Activated naive CD8-positive, alpha-beta T cell treated with anti-CD3 and anti-CD28 coated beads, Interleukin-2, amount 50 U/mL, for 16 hours (primary cell): ENCODE data around the gene NR2F1-AS1.
"Not testable (repeated sequence)": the region's sequence is repeated elsewhere in the genome, so short reads cannot be mapped to it uniquely, and the experiment has no call there.

Source experiments
- DNase-seq: peaks from one replicate; pipeline ENCODE4 v3.0.0-alpha.2; 2020; ENCODE audit warnings: low read depth, low spot score

NR2F1-AS1 gene

DNA sequence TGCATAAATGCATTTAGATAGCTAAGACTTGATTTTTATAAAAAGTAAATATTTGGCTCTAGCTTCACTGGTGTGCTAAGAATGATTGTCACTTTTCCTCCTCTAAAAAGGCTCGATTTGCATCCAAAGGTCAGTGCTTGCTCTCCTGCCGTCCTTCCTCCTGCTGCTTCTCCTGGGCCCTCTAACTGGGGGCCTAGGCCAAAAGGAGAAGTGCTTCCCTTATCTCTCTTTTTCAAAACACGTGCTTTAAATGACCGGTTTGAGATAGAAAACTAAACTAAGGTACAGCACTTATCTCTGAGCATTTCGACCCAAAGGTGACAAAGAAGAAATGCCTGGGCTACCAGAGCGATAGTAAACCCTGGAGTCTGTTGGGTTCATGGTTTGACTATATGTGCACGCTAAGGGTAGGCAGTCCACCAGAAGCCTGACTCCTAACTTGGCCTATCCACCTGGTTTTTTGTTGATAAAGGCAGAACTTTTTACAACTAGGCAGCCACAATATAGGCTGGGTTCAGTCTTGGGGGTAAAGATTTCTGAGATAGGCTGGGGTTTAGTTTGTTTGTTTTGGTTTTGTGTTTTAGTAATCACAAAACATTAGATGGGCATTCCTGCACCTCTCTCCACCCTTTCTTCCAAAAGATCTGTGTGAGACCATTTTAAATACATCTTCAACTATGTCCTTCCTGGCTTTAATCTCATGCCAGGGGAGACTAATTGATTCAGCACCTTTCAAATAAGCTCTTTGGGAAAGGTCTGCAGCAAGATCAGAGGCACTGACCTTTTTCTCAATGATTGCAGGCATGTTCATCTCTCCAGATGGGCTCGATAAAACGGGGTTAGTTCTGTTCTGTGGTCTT lies 3.8 kb downstream of the NR2F1-AS1 start:
- DNase-seq, result no peak

DNA sequence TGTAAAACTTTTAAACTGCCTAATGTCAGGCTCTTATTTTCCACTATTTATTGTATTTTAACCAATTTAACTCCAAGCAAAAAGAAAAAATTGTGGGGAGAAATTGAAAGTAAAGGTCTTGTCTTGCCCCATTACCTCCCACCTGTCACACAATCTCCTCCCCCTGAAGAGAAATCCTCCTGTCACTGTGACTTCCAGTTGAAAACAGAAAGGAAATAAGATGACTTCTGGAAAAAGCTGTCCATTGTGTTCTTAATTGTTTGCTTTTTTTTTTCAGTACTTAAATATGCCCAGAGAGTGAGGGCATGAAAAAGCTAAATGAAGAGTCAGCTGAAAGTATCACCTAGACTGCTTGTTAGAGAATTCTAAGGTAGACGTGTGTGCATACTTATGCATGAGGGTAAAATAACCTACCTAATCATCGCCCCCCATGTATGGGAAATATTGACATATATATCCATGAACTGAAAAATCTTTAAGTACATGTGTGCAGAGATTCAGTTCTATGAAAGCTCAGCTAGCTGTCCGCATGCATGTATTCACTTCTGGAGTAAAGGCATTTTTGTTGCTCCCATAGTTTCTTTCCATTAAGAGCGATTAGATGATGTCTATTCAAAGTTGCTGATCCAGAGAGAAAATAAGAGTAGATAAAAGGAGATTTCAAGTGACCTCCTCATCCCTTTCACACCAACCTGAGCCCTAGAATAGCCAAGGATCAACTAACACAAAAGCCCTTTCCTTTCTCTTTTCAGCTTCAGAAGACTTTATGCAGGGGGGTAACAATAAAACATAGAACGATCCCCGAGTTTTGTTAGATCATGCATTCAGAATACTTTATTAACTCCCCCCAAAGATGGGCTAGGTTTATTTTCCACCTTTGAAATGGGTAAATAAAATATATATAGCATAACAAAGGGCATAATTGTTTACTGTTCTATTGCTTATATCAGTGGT lies 5.3 kb downstream of the NR2F1-AS1 start:
- no peak for DNase-seq

DNA sequence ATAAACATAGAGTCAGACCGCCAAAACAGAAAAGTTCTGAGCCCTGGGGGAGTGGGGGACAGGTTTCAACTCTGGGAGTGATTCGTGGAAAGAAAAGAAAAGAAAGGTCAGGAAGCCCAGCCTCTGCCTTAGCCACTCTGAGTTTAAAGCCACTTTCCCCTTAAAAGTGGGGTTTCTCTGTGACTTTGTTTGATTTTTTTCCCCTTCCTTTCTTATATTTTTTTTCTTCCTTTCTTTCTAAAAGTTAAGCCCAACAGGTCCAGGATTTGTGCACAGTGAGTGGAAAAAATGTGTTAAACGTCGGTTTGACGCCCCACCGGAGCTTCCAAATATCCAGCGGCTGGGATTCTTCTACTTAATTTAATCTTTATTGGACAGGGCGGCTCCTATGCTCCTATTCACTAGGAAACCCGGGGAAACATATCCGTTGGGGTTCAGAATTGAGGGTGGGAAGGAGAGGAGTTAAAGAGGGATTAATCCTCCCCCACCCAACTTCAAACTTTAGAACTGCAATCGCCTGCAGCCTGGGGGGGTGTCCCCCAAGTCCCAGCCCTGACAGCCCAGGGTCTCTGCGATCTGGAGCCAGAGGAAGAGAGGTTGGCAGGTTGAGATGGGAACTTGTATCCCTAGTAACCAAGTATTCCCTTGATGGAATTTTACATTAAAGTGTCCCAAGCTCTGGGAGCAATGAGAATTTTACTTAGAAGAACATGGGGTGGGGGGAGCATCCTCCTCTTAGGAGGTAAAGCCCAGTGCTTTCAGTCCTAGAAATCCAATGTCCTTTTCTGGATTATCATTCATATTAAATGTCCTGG lies 6.3 kb downstream of the NR2F1-AS1 start:
- DNase-seq, result no peak

DNA sequence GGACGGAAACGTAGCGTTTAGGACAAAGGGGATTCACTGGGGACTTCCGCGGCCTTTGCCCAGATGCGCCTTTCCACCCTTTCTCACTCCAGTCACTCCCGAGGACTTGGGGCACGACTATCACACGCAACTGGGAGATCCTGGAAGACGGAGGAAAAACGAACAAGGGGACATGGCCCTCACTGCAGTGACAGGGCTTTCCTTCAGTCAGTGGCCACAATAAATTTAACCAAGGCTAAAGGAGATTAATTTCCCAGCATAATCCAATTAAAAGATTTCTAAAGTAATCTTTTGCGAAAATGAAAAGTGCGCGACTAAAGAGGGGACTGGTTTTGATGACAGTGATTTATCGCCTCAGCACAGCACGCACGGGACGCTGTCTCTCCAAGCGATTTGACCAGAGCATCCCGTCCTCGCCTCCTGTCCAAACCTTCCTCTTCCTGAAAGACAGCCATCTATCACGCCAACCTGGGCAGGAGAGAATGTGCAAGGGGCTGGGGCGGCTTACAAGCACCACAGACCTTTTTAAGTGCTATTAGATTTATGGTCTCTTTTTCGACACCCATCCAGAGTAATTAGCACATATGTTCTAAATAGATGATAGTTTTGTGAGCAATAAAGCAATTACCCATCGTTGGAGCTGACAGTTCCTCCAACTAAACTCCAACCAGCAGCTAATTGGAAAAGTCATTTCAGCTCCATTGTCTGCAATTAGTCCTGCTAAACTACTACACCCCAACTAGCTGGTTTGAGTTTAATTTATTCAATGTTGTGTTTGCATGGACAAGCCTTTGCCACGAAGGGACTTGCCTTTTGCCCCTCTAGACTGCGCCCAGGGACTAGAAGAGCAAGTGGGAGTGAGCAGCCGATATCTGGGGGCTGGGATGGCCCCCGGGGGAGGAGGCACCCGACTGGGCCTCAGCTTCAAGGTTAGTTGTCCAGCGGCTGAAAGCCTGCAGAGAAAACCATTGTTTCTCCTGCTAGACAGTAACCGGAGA lies 7.4 kb downstream of the NR2F1-AS1 start:
- DNase-seq, result no peak

DNA sequence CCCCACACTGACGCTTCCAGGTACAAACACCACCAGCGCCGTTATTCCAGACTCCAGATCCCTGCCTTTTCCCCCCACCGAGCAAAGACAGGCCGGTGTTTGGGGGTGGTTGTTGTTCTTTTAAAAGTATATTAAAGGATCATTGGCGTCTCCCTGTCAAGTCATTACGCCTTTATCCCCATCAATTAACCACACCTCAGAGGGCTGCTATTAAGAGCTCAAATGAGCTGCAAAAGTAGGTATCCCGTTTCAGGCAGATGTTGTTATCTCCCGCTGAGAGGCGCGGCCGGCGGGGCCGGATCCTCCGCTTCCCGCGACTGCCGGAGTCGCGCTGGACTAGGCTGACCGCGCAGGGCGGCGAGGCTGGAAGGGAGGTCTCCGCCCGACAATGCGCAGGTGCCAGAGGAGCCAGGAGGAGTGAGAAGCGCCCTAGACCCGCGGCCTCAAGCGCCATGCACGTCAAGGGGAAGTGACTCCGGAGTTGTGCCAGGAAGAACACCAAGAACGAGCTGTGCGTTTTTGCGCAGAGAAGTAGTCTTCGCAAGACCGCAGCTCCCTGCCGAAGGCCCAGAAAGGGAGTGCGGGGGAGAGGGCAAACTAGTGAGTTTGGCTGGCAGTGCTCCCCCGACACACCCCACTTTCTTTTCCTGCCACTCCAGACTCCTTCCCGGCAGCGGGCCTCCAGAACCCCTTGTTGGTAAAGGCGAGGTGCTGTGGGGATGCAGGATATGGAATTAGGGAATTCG lies 8.2 kb downstream of the NR2F1-AS1 start:
- DNase-seq, result no peak

DNA sequence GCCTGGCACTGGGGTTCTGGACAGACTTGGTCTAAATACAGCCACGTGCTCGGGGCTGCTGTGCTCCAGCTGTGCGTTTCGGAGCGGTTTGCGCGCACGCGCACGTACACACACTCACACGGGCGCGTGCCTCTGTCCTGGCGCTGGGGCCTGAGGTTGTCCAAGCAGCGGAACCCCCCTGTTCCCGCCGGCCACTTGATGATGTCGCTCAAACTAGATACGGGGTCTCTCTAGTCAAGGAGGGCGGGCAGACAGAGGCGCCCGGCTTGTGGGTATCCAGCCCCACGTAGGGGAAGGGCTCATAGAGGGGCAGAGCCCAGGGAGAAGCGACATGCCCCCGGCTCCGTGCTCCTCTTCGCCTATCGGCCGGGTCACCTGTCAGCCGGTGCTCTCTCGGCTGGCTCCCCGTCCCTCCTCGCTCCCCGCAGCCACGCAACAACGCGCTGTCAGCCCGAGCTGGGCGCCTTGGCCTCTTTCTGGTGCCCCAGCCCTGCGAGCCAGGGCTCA lies 8.9 kb downstream of the NR2F1-AS1 start:
- DNase-seq, result no peak

DNA sequence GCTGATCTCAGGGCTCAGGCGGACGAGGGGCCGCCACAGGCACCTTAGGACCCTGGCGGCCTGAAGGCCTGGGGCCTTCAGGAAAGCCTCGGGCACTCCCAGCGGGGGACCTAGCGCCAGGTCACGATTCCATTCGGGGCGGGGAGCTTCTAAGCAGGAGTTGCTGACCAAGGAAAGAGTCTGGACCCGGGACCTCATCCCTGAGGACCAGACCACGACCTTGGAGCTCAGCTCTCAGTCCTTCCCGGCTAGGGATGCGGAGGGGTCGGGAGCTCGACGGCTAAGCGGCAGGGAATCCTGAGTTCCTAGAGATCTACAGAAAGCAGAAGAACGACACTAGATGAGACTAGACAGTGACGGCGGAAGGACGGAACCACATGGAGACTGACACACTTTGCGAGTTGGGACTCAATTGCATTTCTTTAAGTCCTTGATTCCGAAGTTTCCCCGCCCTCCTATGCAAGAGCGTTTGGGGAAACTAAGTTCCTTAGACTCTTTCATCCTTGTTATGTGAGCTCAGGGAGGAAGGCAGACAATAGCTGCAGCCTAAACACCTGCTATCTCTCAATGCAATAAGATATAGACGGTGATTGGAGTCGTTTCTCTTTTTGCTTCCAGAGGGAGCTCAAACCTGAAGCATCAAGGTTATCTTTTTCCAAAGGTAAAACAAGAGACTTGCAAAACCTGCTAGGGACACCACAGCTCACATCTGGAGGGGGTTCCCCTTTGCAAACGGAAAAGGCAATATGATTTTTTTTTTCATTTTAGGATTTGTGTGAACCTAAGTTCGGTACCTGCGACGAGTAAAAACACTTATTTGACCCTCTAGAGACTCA lies 9.7 kb downstream of the NR2F1-AS1 start:
- no peak for DNase-seq

DNA sequence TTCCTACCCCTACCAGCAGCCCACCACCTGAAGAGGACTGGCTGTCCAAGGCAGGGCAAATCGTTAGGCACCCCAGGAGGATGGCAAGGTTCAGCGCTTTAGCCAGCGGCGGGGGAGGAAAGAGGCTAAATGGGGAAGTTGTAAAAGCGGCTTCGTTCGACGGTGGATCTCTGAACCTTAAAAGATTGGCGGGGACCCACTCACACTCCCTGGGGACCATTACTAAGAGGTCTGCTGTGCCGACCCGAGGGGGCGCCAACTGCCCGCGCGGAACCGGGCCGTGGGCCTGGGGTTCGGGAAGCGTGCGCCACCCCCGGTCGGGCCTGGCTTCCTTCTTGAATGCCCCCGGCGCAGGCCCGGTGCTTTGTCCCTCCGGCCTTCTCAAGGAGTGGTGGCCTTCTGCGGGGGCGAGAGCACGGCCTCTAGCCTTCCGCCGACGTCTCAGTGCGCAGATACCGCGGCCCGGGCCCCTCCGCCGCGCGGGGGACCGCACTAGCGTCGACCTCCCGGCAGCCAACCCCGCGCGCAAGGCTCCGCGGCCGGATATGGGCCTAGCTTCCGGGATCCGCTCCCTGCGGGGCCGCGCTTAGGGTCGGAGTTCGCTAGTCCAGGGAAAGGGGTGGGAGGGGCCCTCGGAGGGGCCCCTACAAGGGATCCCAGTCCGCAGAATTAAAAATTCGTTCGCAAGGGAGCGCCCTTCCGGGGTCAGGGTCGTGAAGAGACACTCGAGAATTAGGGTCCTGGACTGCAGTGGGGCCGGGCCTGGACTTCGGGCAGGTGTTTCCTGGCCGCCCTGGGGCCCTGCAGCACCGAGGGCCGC lies 10.5 kb downstream of the NR2F1-AS1 start:
- no peak for DNase-seq

DNA sequence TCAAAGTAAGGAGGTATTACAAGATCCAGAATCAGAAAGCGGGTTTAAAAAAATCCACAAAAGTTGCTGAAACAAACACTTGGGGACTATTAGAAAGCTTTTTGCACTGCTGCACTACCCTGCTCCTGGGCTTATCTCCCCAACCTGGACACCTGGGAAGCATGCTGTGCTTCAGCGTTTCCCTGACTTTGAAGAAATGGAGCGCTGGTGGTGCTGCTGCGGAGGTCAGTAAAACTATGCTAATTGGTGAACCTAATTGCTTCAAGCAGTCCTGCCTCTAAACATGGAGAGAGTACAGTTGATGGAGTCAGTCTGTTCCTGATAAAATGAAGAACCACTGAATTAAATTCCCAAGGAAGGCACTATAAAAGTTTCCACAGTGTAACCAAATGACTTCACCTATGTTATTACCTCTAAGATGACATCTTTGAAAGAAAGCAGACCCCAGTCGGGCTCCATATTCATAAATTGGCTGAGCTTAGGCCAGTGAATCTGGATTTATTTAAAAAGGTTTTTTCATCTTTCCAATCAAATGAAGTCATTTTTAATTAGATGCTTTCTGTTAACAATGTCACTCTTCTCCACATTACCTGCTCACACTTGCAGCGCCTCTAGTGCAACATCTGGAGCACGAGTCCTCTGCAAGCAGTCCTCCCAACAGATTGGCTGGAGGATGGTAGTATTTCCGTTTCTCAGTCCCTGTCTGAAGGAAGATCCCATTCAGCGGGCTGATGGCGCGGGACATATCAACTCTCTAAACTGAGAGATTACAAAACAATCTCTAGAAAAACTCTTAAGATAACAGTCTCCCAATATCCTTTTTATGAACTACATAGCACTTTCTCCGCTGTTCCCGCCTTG lies 11.5 kb downstream of the NR2F1-AS1 start:
- no peak for DNase-seq

DNA sequence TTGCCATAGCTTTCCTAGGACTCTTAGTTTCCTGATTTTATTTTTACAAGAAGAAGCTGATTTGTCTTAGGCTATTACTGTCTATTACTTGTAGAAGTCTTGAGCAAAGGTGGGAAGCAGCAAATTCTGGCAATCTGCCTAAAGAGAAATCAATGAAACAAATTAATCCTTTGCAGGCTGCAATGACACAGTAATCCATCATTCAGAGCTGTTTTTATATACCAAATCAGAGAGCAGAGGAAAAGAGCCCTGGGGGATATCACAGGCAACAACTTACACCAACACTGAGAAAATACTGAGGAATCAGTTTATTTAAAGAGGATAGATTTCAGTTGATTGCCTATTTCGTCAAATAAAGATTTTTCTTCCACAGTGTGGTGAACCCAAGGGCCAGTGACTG lies 13.6 kb downstream of the NR2F1-AS1 start:
- no peak for DNase-seq

DNA sequence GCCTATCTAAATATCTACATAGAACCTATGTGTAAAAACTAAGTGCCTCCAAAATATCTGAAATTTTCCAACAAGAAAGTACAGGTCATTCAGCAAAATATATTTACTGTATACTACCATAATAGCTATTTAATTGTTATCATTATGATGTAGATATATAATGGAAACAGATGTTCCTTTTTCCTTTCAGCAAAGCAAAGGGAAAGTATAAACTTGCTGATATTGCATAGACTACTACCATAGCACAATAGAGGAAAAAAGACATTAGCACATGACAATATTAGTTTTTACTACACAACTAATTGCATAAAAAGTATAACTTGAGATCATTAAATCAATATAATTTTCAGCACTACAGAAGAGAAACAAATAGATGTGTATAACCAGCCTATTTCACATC lies 14.9 kb downstream of the NR2F1-AS1 start:
- no peak for DNase-seq

DNA sequence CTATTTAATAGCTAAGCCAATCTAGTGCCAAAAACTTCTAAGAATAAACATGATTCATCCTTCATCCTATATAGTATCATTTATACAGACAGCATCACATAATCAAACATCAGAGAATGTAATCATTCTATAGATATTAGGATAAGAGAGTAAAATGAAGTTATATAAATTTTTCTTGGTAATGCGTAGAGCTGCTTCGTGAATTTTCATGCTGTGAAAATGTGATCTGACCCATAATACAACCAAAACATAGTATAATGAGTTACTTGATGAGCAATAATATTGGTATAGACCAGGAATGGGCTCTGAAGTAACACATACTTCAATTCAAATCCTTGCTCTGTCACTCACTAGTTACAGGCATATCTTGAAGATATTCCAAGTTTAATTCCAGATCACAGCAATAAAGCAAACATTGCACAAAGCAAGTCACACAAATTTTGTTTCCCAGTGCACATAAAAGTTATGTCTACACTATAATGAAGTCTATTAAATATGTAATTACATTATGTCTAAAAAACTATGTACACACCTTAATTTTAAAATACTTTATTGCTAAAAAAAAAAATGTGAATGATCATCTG lies 23.9 kb downstream of the NR2F1-AS1 start:
- DNase-seq, result no peak

DNA sequence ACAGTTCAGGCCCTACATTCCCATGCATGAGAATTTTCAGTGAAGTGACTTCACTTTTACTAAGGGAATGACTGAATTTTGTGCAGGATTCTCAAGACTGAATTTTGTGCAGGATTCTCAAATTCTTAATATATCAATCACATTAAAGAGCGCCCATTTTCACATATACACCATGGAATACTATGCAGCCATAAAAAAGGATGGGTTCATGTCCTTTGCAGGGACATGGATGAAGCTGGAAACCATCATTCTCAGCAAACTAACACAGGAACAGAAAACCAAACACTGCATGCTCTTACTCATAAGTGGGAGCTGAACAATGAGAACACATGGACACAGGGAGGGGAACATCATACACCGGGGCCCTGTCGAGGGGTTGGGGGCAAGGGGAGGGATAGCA lies 31.4 kb downstream of the NR2F1-AS1 start:
- DNase-seq, result not testable (repeated sequence)

DNA sequence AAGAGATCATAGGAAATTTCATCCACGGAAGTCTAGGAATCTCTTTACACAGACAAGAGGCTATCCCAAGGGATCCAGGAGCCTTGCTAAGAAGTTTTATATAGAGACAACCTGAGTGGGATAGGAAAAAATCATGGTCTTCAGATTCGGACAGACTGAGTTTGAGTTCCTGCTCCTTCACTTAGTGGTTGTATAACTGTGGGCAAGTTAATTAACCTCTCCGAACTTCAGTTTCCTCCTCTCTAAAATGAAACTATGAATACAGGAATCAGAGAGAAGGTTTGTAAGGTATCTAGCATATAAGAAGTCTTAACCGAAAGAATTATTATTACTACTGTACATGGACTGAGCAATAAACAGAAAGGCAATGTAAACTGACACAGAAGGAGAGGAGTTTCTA lies 35.1 kb downstream of the NR2F1-AS1 start:
- no peak for DNase-seq

DNA sequence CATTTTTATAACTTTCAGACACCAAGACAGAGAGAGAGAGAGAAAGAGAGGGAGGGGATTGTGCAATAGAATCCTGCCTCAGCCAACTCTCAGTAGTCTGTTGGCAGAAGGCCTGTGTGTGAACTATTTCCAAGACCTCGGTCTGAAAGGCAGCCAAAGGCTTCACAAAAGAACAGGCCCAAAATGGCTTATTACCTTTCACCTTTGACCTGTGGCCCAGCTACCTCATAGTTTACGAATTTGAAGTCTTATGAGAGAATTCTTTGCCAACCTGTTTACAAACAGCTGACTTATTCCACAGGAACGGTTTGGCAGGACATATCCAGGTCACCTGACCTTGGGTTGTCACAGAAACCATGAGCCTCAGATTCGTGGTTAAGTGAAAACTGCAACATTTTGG lies 48.6 kb downstream of the NR2F1-AS1 start:
- DNase-seq, result no peak

DNA sequence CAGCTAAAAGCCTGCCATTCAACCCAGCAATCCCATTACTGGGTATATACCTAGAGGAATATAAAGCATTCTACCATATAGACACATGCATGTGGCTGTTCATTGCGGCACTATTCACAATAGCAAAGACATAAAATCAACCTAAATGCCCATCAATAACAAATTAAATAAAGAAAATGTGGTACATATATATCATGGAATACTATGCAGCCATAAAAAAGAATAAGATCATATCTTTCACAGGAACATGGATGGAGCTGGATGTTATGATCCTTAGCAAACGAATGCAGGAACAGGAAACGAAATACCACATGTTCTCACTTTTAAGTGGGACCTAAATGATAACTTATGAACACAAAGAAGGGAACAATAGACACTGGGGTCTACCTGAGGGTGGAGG lies 59.2 kb downstream of the NR2F1-AS1 start:
- not testable (repeated sequence) for DNase-seq
